Omental fat pad (tissue), 4 donors: ENCODE results near the gene FAM20B. TPM values are rescaled to one million over a fixed set of nuclear protein-coding genes. Genes with fewer than 3 reads are reported as not detected.
"Not testable (repeated sequence)": the region's sequence is repeated elsewhere in the genome, so short reads cannot be mapped to it uniquely, and the experiment has no call there.

Source experiments
- ATAC-seq: fragments of 150-250 bp; one replicate; pipeline ENCODE4 v1.9.1; 2016; ENCODE audit warnings: mild to moderate bottlenecking, moderate library complexity; ENCODE audit not compliant: low FRiP score
- DNase-seq: peaks from one replicate; pipeline ENCODE4 v3.0.0-alpha.2; 2019; ENCODE audit warnings: low spot score
- CTCF ChIP-seq, 3 donors: fragments of 450-650 bp; IDR thresholded peaks; one replicate each; pipeline ENCODE4 v1.5.1; 2016 to 2017; ENCODE audit warnings: antibody characterized with exemption in 3 of 3, mild to moderate bottlenecking in 3 of 3, moderate library complexity in 2 of 3
- total RNA-seq, 4 donors: library from RNA; depleted of rRNA; stranded (reverse); fragments of >200 nt; gene quantifications; one replicate each; pipeline ENCODE4 v1.1.0, GENCODE V29; 2016

Gene FAM20B, protein sequence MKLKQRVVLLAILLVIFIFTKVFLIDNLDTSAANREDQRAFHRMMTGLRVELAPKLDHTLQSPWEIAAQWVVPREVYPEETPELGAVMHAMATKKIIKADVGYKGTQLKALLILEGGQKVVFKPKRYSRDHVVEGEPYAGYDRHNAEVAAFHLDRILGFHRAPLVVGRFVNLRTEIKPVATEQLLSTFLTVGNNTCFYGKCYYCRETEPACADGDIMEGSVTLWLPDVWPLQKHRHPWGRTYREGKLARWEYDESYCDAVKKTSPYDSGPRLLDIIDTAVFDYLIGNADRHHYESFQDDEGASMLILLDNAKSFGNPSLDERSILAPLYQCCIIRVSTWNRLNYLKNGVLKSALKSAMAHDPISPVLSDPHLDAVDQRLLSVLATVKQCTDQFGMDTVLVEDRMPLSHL
- 10 to 100 TPM; 27.6 to 37.0 (median 35.0) TPM for total RNA-seq

DNA sequence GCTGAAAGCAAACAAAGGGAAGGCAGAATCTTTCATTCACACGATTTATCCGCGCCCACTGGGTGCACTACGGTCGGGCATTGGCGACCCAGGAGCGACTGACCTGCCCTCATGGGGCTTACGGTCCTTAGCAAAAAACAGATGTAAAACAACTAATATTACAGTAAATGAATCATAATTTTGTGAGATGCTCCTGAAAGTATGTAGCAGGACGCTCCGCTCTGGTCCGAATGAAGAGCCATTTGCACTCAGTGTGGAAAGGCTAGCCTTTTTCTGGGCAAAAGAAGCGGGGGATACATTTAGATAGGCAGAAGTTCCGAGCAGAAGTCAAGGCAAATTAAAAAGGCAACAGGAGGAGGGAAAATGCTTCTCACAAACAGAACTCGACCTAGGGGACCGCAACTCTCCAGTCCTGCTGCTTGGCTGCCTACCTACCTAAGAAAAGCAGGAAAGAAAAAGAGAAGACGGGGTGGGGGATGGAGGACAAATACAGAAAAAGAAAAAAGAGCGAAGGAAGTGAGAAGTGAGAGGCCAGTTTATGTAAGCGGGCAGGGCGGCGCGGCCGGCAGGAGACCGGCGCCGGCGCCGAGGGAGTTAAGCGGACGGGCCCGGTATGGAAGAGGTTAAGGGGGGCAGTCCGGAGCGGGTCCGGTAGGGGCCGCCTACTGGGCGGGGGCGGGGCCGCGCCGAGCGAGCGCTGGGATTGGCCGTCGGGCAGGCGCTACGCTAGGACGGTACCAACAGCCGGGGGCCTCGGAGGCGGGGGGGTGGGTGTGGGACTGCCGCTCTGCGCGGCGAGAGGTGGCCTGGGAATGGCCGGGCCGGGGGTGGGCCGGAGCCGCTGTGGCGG lies at the start of gene FAM20B:
TSS of gene FAM20B (plus strand) at position 770 of the 850 bp plus-strand sequence. CDS start 17,954 bp downstream, outside the sequence.
- TF ChIP-seq CTCF (IDR thresholded peaks at IDR 0.05), result no peak
- ATAC-seq, result peak; percentile 95
- peak; percentile 72 for DNase-seq

DNA sequence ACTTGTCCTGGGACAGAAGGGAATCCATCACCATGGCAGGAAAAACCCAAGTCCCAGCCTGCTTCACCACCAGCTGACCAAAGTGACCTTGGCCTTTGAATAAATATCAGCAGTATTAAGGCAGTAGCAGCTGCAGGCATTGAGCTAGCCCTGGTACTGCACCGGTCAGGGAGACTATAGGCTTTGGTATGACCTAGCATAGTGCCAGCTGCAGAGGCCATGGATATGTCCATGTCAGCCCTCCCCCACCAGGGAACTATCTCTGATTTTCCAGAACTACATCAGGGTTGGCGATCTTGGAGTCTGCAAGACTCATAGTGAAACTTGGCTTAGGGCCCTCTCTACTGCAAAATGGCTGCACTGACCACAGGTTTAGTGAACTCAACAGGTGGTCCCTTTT lies 49.2 kb upstream of the FAM20B start:
- no peak for DNase-seq
- no peak for TF ChIP-seq CTCF (IDR thresholded peaks at IDR 0.05)

DNA sequence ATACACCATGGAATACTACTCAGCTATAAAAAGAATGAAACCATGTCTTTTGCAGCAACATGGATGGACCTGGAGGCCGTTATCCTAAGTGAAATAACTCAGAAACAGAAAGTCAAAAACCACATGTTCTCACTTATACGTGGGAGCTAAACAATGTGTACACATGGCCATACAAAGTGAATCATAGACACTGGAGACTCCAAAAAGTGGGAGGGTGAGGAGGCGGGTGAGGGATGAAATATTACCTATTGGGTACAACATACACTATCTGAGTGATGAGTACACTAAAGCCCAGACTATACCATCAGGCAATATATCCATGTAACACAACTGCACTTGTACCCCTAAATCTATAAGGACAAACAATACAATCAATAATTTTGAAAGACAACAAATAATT lies 39.5 kb upstream of the FAM20B start:
- TF ChIP-seq CTCF (IDR thresholded peaks at IDR 0.05), result no peak
- DNase-seq (no peak), ATAC-seq (no peak)

More for the DNA sequence above, 49.2 kb upstream of the FAM20B start:
- ATAC-seq, result no peak

DNA sequence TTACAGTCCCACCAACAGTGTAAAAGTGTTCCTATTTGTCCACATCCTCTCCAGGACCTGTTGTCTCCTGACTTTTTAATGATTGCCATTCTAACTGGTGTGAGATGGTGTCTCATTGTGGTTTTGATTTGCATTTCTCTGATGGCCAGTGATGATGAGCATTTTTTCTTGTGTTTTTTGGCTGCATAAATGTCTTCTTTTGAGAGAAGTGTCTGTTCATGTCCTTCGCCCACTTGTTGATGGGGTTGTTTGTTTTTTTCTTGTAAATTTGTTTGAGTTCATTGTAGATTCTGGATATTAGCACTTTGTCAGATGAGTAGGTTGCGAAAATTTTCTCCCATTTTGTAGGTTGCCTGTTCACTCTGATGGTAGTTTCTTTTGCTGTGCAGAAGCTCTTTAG lies 37.5 kb upstream of the FAM20B start:
- ATAC-seq, DNase-seq: not testable (repeated sequence)

- TF ChIP-seq CTCF (IDR thresholded peaks at IDR 0.05), result no peak
- no peak for ATAC-seq
- no peak for DNase-seq
These were observed 32.1 kb upstream of the FAM20B start for GRCh38 chr1:178993559-178993958.

DNA sequence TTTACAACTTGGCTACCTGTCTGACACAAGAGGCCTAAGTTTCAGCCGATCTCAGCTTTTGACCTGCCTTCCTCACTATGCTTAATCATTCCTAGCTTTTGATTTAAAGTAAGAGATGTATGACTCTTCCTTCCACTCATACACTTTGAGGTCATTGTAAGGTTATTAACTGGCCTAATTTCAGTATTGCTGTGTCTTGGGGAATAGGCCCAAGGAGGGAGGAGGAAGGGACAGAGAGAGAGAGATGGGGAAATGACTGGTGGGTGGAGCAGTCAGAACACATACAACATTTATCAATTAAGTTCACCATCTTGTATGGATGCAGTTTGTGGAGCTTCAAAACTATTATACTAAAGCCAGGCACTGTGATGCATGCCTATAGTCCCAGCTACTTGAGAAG lies 28.3 kb upstream of the FAM20B start:
- no peak for DNase-seq
- no peak for ATAC-seq
- TF ChIP-seq CTCF (IDR thresholded peaks at IDR 0.05), result no peak

GRCh38 chr1:178998295-178998694 lies 27.4 kb upstream of the FAM20B start:
- TF ChIP-seq CTCF (IDR thresholded peaks at IDR 0.05), result no peak
- DNase-seq, result no peak
- ATAC-seq, result no peak
